Omental fat pad (tissue), 4 donors: ENCODE data around the gene AIFM2. TPM values are rescaled to one million over a fixed set of nuclear protein-coding genes. Genes with fewer than 3 reads are reported as not detected.
"Not testable (repeated sequence)": the region's sequence is repeated elsewhere in the genome, so short reads cannot be mapped to it uniquely, and the experiment has no call there.

Experiments
- ATAC-seq: fragments of 150-250 bp; one replicate; pipeline ENCODE4 v1.9.1; 2016; ENCODE audit warnings: mild to moderate bottlenecking, moderate library complexity; ENCODE audit not compliant: low FRiP score
- DNase-seq: peaks from one replicate; pipeline ENCODE4 v3.0.0-alpha.2; 2019; ENCODE audit warnings: low spot score
- CTCF ChIP-seq, 3 donors: fragments of 450-650 bp; IDR thresholded peaks; one replicate each; pipeline ENCODE4 v1.5.1; 2016 to 2017; ENCODE audit warnings: antibody characterized with exemption in 3 of 3, mild to moderate bottlenecking in 3 of 3, moderate library complexity in 2 of 3
- total RNA-seq, 4 donors: library from RNA; depleted of rRNA; stranded (reverse); fragments of >200 nt; gene quantifications; one replicate each; pipeline ENCODE4 v1.1.0, GENCODE V29; 2016

Gene AIFM2
- total RNA-seq, 4 donors from 2014 or later = 32.8 to 118 (median 53.6) TPM

GRCh38 chr10:70085975-70086613 is 46.5 kb downstream of the AIFM2 start:
- DNase-seq (no peak), ATAC-seq (no peak)
- TF ChIP-seq CTCF (IDR thresholded peaks at IDR 0.05) = no peak

- ATAC-seq (no peak), DNase-seq (no peak)
- no peak for TF ChIP-seq CTCF (IDR thresholded peaks at IDR 0.05)
These were observed 48.4 kb downstream of the AIFM2 start for GRCh38 chr10:70084189-70084588.

- not testable (repeated sequence) for ATAC-seq, DNase-seq
These were observed 51.8 kb downstream of the AIFM2 start for GRCh38 chr10:70080789-70081188.

- DNase-seq (no peak), ATAC-seq (no peak)
- no peak for TF ChIP-seq CTCF (IDR thresholded peaks at IDR 0.05)
These were observed 53.7 kb downstream of the AIFM2 start for GRCh38 chr10:70078937-70079336.

GRCh38 chr10:70078329-70078728 is 54.3 kb downstream of the AIFM2 start:
- ATAC-seq (no peak), DNase-seq (no peak)
- no peak for TF ChIP-seq CTCF (IDR thresholded peaks at IDR 0.05)

GRCh38 chr10:70074971-70075370 is 57.7 kb downstream of the AIFM2 start:
- DNase-seq (no peak), ATAC-seq (no peak)
- TF ChIP-seq CTCF (IDR thresholded peaks at IDR 0.05) = no peak

GRCh38 chr10:70074165-70074564 is 58.5 kb downstream of the AIFM2 start:
- TF ChIP-seq CTCF (IDR thresholded peaks at IDR 0.05) = no peak
- no peak for ATAC-seq

More at GRCh38 chr10:70074165-70074564, 58.5 kb downstream of the AIFM2 start:
- no peak for DNase-seq
